Prostate gland (tissue), 2 donors: ENCODE data around the gene E2F6. TPM values are rescaled to one million over a fixed set of nuclear protein-coding genes. Genes with fewer than 3 reads are reported as not detected.

ENCODE experiments used
- DNase-seq: peaks from one replicate; pipeline ENCODE4 v3.0.0-alpha.2; 2019; ENCODE audit warnings: low spot score
- H3K27ac ChIP-seq, 2 donors: fragments of 200-600 bp; sonication (generic); 2 replicates each; pipeline ENCODE4 v1.5.1; 2017 to 2019
- H3K27me3 ChIP-seq: fragments of 200-600 bp; sonication (generic); replicated peaks from 2 replicates; pipeline ENCODE4 v1.5.1; 2019; ENCODE audit not compliant: insufficient read depth
- H3K36me3 ChIP-seq, 2 donors: fragments of 200-600 bp; sonication (generic); 1 replicate in 1 of 2; 2 replicates in 1 of 2; pipeline versions ENCODE4 v1.5.1 to v1.8.1; 2017 to 2019
- H3K4me1 ChIP-seq: fragments of 200-600 bp; sonication (generic); replicated peaks from 2 replicates; pipeline ENCODE4 v1.5.1; 2019
- H3K4me3 ChIP-seq, 2 donors: fragments of 200-600 bp; sonication (generic); 2 replicates each; pipeline ENCODE4 v1.5.1; 2017 to 2019
- H3K9me3 ChIP-seq: fragments of 200-600 bp; sonication (generic); 2 replicates; pipeline ENCODE4 v1.5.1; 2017
- POLR2A ChIP-seq: fragments of 450-650 bp; IDR thresholded peaks from one replicate; pipeline ENCODE4 v1.6.1; 2016; ENCODE audit warnings: antibody characterized with exemption, mild to moderate bottlenecking
- POLR2AphosphoS5 ChIP-seq: sonication (generic); formaldehyde crosslinking; IDR thresholded peaks from one replicate; pipeline ENCODE4 v1.6.1; 2017; ENCODE audit warnings: antibody characterized with exemption
- WGBS: methylation state at CpG from one replicate; pipeline ENCODE4 v1.1.5; 2018; 5-methylcytosine and 5-hydroxymethylcytosine counted together
- intact Hi-C: fragments of 100-400 bp; cut with DNase I; formaldehyde crosslinking; loops from one replicate; pipeline ENCODE4 v1.14.2; 2022
- total RNA-seq, 2 donors: library from RNA; depleted of rRNA; stranded (reverse); fragments of >200 nt; gene quantifications; one replicate each; pipeline ENCODE4 v1.1.0, GENCODE V29; 2016
- TF ChIP-seq, protein P1 (sequence below), 4 experiments: fragments of 200-600 bp in 2 of 4; fragments of 450-650 bp in 2 of 4; sonication (generic) in 2 of 4; IDR thresholded peaks; 1 replicate in 3 of 4; 2 replicates in 1 of 4; pipeline ENCODE4 v1.5.1; 2016 to 2019; ENCODE audit warnings: antibody characterized with exemption in 4 of 4, mild to moderate bottlenecking in 2 of 4, moderate library complexity in 2 of 4

Gene E2F6
- total RNA-seq, 2 donors from 2014 or later: 14.2 to 25.2 TPM

DNA sequence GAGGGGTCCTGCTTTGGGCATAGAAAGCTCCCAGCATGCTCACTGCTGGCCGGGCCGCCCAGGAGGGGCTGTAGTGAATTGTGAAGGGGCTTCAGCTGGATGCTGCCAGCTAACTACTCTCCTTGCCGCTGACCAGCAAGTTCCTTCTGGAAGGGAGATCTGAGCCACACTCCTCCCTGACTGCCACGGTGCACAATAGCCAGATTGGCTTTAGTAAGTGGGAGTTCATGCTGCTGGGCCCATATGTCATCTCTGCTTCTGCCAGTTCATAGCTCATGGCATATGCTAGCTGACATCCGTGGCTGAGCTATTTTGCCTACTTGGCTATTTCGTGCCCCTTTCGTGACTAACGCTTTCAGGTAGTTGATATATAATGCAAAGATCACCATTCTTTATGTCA, 69.9 kb downstream of the E2F6 start:
- H3K27ac ChIP-seq: no peak overlapping the region
- H3K27me3 ChIP-seq: no peaks in the 10 kb centered on the region
- no peak overlapping the region for H3K4me3 ChIP-seq
- intact Hi-C loops: no loop called here
- no peaks in the 10 kb centered on the region for H3K36me3 ChIP-seq
- WGBS: 91% methylated on average over 8 of the region's 8 CpGs
- H3K9me3 ChIP-seq: no peaks in the 10 kb centered on the region
- no peaks in the 10 kb centered on the region for H3K4me1 ChIP-seq
- DNase-seq: no peak
- TF ChIP-seq POLR2AphosphoS5: no peak
- no peak for TF ChIP-seq POLR2A
- TF ChIP-seq, protein P1, sequence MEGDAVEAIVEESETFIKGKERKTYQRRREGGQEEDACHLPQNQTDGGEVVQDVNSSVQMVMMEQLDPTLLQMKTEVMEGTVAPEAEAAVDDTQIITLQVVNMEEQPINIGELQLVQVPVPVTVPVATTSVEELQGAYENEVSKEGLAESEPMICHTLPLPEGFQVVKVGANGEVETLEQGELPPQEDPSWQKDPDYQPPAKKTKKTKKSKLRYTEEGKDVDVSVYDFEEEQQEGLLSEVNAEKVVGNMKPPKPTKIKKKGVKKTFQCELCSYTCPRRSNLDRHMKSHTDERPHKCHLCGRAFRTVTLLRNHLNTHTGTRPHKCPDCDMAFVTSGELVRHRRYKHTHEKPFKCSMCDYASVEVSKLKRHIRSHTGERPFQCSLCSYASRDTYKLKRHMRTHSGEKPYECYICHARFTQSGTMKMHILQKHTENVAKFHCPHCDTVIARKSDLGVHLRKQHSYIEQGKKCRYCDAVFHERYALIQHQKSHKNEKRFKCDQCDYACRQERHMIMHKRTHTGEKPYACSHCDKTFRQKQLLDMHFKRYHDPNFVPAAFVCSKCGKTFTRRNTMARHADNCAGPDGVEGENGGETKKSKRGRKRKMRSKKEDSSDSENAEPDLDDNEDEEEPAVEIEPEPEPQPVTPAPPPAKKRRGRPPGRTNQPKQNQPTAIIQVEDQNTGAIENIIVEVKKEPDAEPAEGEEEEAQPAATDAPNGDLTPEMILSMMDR (IDR thresholded peaks at IDR 0.05): no peak

DNA sequence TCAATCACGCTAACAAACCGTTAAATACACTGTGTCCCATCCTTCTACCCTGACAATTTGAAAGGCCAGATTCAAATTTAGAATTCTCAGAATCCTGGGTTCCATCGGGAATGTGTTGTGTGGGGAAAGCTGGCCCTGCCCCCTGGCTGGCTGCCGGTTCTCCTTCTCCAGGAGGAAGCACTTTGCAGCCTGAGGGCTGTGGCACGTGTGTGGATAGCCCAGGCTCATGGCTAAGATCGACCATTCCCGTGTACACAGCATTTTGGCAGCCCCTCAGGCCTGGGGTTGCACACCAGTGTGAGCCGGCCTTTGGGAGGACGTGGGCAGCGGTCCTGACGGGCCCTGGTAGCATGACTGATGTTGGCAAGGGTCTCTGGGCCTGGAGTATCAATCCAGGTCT, 70.6 kb downstream of the E2F6 start:
- WGBS: 51% methylated on average over 11 of the region's 11 CpGs
- Histone ChIP-seq H3K4me1 (no peaks in the 10 kb centered on the region), H3K36me3 (no peaks in the 10 kb centered on the region), H3K4me3 (no peak overlapping the region), H3K27ac (no peak overlapping the region), H3K9me3 (no peaks in the 10 kb centered on the region), H3K27me3 (no peaks in the 10 kb centered on the region)
- TF ChIP-seq, protein P1 (IDR thresholded peaks at IDR 0.05): no peak
- TF ChIP-seq POLR2AphosphoS5 (no peak), POLR2A (no peak)
- no peak for DNase-seq
- intact Hi-C loops: no loop called here

Other genes with a start within 250 kb of the E2F6 start
- 10 to 100 TPM; 29.6 to 32.2 TPM for gene ROCK2, start 121.5 kb downstream of the E2F6 start, total RNA-seq
- 100 to 1,000 TPM; 224 to 392 TPM for gene GREB1, start 67.9 kb upstream of the E2F6 start, total RNA-seq
- under 1 TPM in 1 of 2 donors, not detected in 1; 0.34 TPM for gene NTSR2, start 204.0 kb upstream of the E2F6 start, total RNA-seq